Body of pancreas (tissue), 4 donors: ENCODE measurements around the gene CHD6.

Experiments
- CTCF ChIP-seq, 7 experiments: fragments of 450-650 bp in 4 of 7; fragments of 200-600 bp in 3 of 7; sonication (generic) in 3 of 7; IDR thresholded peaks; one replicate each; pipeline ENCODE4 v1.5.1; 2016 to 2019; ENCODE audit warnings: antibody characterized with exemption in 7 of 7
- POLR2A ChIP-seq, 3 donors: fragments of 450-650 bp; IDR thresholded peaks; one replicate each; pipeline ENCODE4 v1.6.1; 2016; ENCODE audit warnings: antibody characterized with exemption in 3 of 3, mild to moderate bottlenecking in 2 of 3

- TF ChIP-seq CTCF (IDR thresholded peaks at IDR 0.05) (no peak), POLR2A (IDR thresholded peaks at IDR 0.05) (no peak)
These were observed 150.5 kb downstream of the CHD6 start for GRCh38 chr20:41467690-41468089.
